Ishikawa (cell line): ENCODE data around the gene ANK3.

Source experiments
- CEBPB ChIP-seq: IDR thresholded peaks from 2 replicates; pipeline ENCODE4 v1.6.1; 2012
- CREB1 ChIP-seq: IDR thresholded peaks from 2 replicates; pipeline ENCODE4 v1.6.1; 2012; ENCODE audit warnings: low read depth
- EGR1 ChIP-seq: IDR thresholded peaks from 2 replicates; pipeline ENCODE4 v1.6.1; 2012
- EP300 ChIP-seq: IDR thresholded peaks from 2 replicates; pipeline ENCODE4 v1.6.1; 2012; ENCODE audit warnings: borderline replicate concordance
- FOXM1 ChIP-seq: IDR thresholded peaks from 2 replicates; pipeline ENCODE4 v1.6.1; 2012; ENCODE audit warnings: low read depth, borderline replicate concordance
- MAX ChIP-seq: IDR thresholded peaks from 2 replicates; pipeline ENCODE4 v1.6.1; 2012
- NFIC ChIP-seq: IDR thresholded peaks from 2 replicates; pipeline ENCODE4 v1.6.1; 2012
- RAD21 ChIP-seq: IDR thresholded peaks from 2 replicates; pipeline ENCODE4 v1.6.1; 2012; ENCODE audit warnings: low read depth
- REST ChIP-seq: IDR thresholded peaks from 2 replicates; pipeline ENCODE4 v1.6.1; 2012; ENCODE audit warnings: low read depth, mild to moderate bottlenecking
- TAF1 ChIP-seq: IDR thresholded peaks from 2 replicates; pipeline ENCODE4 v1.6.1; 2012; ENCODE audit warnings: low read depth, mild to moderate bottlenecking
- TCF12 ChIP-seq: IDR thresholded peaks from 2 replicates; pipeline ENCODE4 v1.6.1; 2012; ENCODE audit warnings: low read depth
- TEAD4 ChIP-seq: IDR thresholded peaks from 2 replicates; pipeline ENCODE4 v1.6.1; 2012
- YY1 ChIP-seq: IDR thresholded peaks from 2 replicates; pipeline ENCODE4 v1.6.1; 2012; ENCODE audit warnings: low read depth
- ZBTB7A ChIP-seq: IDR thresholded peaks from 2 replicates; pipeline ENCODE4 v1.6.1; 2012; ENCODE audit warnings: low read depth
- TF ChIP-seq, protein P1 (sequence below): IDR thresholded peaks from 2 replicates; pipeline ENCODE4 v1.6.1; 2012

ANK3 gene

DNA sequence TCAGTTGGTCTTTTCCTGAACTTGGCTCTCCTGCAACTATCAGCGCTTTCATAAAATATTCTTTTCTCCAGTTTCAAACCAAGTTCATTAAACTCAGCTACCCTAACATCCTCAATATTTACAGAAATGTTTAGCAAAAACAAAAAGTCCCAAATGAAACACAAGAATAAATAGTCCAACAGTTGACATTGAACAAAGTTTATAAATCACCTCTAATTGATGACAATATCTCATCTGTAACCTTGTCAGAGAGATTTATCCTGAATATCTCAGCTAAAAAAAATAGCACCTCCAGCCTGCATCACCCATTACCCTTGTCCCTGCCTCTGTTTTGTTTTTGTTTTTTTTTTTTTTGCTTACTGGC lies 76.1 kb downstream of the ANK3 start:
- no peak for TF ChIP-seq EGR1
- TF ChIP-seq ZBTB7A: no peak
- no peak for TF ChIP-seq FOXM1
- no peak for TF ChIP-seq CREB1
- no peak for TF ChIP-seq YY1

DNA sequence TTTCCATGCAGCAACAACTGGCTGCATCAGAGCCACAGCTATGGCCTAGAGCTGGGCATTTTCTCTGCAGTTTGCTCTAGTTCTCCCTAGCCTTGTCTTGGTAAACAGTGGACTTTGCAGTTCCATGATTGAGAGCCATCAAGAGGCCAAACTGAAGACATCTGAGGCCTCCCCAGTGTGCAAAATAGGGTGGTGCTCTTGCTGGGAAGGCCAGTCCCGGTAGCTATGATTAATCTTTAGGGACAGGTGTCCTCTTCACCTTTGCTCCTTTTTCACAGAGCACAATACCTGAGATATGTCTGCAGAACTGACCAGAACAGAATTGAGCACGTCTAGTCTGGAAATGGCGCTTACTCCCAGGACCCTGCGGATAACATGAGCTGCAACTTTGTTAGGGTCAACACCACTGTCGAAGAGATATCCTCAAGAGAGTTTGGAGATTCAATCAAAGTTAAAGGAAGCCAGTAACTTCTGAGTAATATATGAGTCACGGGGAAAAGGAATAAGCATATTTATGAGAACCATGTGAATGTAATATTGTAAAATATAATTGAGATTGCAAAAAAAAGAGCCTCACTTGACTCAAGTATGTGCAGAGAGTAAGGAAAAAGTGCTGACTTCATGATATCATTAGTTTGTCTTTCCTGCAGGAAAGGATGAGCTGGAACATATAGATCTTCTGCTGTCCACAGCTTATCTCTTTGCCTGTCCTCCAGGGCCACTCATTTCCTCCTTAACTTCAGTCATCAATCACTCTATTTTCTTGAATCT lies 76.7 kb downstream of the ANK3 start:
- no peak for TF ChIP-seq EP300
- TF ChIP-seq FOXM1: no peak
- no peak for TF ChIP-seq MAX
- no peak for TF ChIP-seq REST
- no peak for TF ChIP-seq NFIC
- TF ChIP-seq RAD21: no peak
- TF ChIP-seq TAF1: no peak
- no peak for TF ChIP-seq TEAD4
- TF ChIP-seq ZBTB7A: no peak
- no peak for TF ChIP-seq CREB1
- TF ChIP-seq, protein P1, sequence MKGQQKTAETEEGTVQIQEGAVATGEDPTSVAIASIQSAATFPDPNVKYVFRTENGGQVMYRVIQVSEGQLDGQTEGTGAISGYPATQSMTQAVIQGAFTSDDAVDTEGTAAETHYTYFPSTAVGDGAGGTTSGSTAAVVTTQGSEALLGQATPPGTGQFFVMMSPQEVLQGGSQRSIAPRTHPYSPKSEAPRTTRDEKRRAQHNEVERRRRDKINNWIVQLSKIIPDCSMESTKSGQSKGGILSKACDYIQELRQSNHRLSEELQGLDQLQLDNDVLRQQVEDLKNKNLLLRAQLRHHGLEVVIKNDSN: no peak
- TF ChIP-seq CEBPB: no peak
- no peak for TF ChIP-seq TCF12
- TF ChIP-seq EGR1: no peak
- no peak for TF ChIP-seq YY1

DNA sequence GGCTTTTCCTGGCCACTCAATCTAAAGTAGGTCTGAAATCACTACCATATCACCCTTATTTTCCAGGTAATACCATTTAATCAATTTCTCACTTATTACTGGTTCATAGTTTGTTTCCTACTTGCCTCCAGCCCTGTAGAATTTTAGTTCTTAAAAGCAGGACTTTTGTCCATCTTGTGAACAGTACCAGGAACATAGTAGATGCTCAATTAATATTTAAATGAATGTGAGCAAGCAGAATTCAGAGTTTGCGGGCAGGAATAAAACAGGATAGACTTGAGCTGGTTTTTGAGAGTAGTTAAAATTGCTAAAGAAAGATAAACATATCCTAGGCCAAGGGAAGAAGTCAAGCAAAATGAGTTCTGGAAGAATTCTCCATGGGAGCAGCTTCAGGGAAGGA lies 77.9 kb downstream of the ANK3 start:
- no peak for TF ChIP-seq EGR1

DNA sequence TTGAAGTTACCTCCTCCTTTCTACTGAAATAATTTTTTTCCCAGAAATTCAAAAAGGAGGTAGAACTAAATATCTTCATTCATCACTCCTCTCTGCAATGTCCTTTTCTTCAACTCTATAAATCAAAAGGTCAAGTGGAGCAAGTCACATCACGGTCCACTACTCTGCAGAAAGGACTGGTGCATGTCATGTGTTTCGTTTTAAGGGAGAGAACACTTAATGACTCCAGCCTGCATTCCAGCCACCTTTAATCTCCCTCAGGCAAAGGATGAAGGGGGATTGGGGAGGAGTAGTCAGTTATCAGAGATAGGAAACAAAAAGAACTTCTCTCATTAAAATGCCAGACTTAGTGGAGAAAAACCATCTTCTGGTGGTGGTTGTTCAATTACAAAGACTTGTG lies 78.9 kb downstream of the ANK3 start:
- TF ChIP-seq EGR1 (no peak), TAF1 (no peak), FOXM1 (no peak), CEBPB (no peak), MAX (no peak), NFIC (no peak), TEAD4 (no peak), CREB1 (no peak)
- TF ChIP-seq, protein P1: no peak

GRCh38 chr10:60309891-60310290 lies 79.8 kb downstream of the ANK3 start:
- TF ChIP-seq TEAD4 (no peak), RAD21 (no peak), NFIC (no peak), MAX (no peak), EGR1 (no peak), TCF12 (no peak), EP300 (no peak), FOXM1 (no peak), CREB1 (no peak), YY1 (no peak), TAF1 (no peak), CEBPB (no peak), ZBTB7A (no peak), REST (no peak)
- TF ChIP-seq, protein P1: no peak
